CD14-positive monocyte (primary cell): ENCODE results near the gene ARHGAP15. TPM values are rescaled to one million over a fixed set of nuclear protein-coding genes. Genes with fewer than 3 reads are reported as not detected.

Experiments
- DNase-seq, 3 donors: peaks; one replicate each; pipeline ENCODE4 v3.0.0-alpha.2; 2011 to 2022
- H2AFZ ChIP-seq: 2 replicates; pipeline ENCODE4 v1.6.0; 2012; ENCODE audit warnings: mild to moderate bottlenecking, low read depth, low read length, inconsistent platforms; ENCODE audit not compliant: insufficient read depth, poor library complexity, severe bottlenecking
- H3K27ac ChIP-seq, 2 donors: 1 replicate in 1 of 2; 2 replicates in 1 of 2; pipeline ENCODE4 v1.5.1; 2012 to 2013; ENCODE audit warnings: low read length in 2 of 2, control low read depth in 1 of 2, inconsistent platforms in 1 of 2, low read depth in 1 of 2, mild to moderate bottlenecking in 1 of 2
- H3K27me3 ChIP-seq, 2 donors: one replicate each; pipeline versions ENCODE4 v1.6.0 to v1.6.1; 2011 to 2013; ENCODE audit warnings: low read length in 2 of 2; ENCODE audit not compliant: control insufficient read depth in 2 of 2, insufficient read depth in 2 of 2
- H3K36me3 ChIP-seq, 2 donors: replicated peaks in 1 of 2; 1 replicate in 1 of 2; 2 replicates in 1 of 2; pipeline versions ENCODE4 v1.5.1 to v1.6.1; 2012 to 2013; ENCODE audit warnings: low read length in 2 of 2, control low read depth in 1 of 2, inconsistent platforms in 1 of 2, mild to moderate bottlenecking in 1 of 2; ENCODE audit not compliant: insufficient read depth in 2 of 2, control insufficient read depth in 1 of 2
- H3K4me1 ChIP-seq, 2 donors: 1 replicate in 1 of 2; 2 replicates in 1 of 2; pipeline versions ENCODE4 v1.5.1 to v1.6.1; 2012 to 2013; ENCODE audit warnings: low read length in 2 of 2, control low read depth in 1 of 2, inconsistent platforms in 1 of 2, mild to moderate bottlenecking in 1 of 2, moderate library complexity in 1 of 2; ENCODE audit not compliant: insufficient read depth in 2 of 2, control insufficient read depth in 1 of 2
- H3K4me2 ChIP-seq: replicated peaks from 2 replicates; pipeline ENCODE3; 2012; ENCODE audit warnings: low read length, moderate library complexity, mild to moderate bottlenecking; ENCODE audit not compliant: poor library complexity, severe bottlenecking; ENCODE audit errors: extremely low read depth
- H3K4me3 ChIP-seq, 3 experiments: fragments of 200-600 bp in 1 of 3; sonication (generic) in 1 of 3; replicated peaks in 1 of 3; 1 replicate in 2 of 3; 2 replicates in 1 of 3; pipeline ENCODE4 v1.5.1; 2011 to 2013; ENCODE audit warnings: low read length in 3 of 3, mild to moderate bottlenecking in 3 of 3, control low read depth in 2 of 3, low read depth in 2 of 3, inconsistent platforms in 1 of 3, moderate library complexity in 1 of 3
- H3K79me2 ChIP-seq: 2 replicates; pipeline ENCODE4 v1.6.0; 2012; ENCODE audit warnings: mild to moderate bottlenecking, control low read depth, inconsistent platforms, low read length, moderate library complexity; ENCODE audit not compliant: insufficient read depth
- H3K9ac ChIP-seq: 2 replicates; pipeline ENCODE4 v1.6.0; 2017; ENCODE audit warnings: low read length, mild to moderate bottlenecking; ENCODE audit not compliant: insufficient read depth, poor library complexity, severe bottlenecking
- H3K9me3 ChIP-seq, 2 donors: replicated peaks in 1 of 2; 1 replicate in 1 of 2; 2 replicates in 1 of 2; pipeline versions ENCODE4 v1.5.1 to v1.6.1; 2012 to 2013; ENCODE audit warnings: low read length in 2 of 2, control low read depth in 1 of 2; ENCODE audit not compliant: control insufficient read depth in 1 of 2, insufficient read depth in 1 of 2
- H4K20me1 ChIP-seq: 2 replicates; pipeline ENCODE4 v1.6.0; 2012; ENCODE audit warnings: mild to moderate bottlenecking, low read length, control low read depth, moderate library complexity; ENCODE audit not compliant: insufficient read depth
- H3K27ac Mint-ChIP-seq, 7 donors: one replicate each; pipeline ENCODE4 v1.8.0; 2020; ENCODE audit warnings: mild to moderate bottlenecking in 7 of 7, mixed read lengths in 7 of 7, moderate library complexity in 6 of 7, inconsistent platforms in 2 of 7
- H3K27me3 Mint-ChIP-seq, 3 donors: one replicate each; pipeline ENCODE4 v1.8.0; 2021 to 2022; ENCODE audit warnings: low read depth in 3 of 3, mild to moderate bottlenecking in 3 of 3, mixed read lengths in 3 of 3, moderate library complexity in 3 of 3, inconsistent platforms in 1 of 3
- H3K36me3 Mint-ChIP-seq, 2 donors: one replicate each; pipeline ENCODE4 v1.8.0; 2020; ENCODE audit warnings: mixed read lengths in 2 of 2, inconsistent platforms in 1 of 2, mild to moderate bottlenecking in 1 of 2
- H3K4me1 Mint-ChIP-seq: one replicate; pipeline ENCODE4 v1.8.0; 2020; ENCODE audit warnings: mild to moderate bottlenecking, mixed read lengths
- H3K4me3 Mint-ChIP-seq, 2 donors: one replicate each; pipeline ENCODE4 v1.8.0; 2020; ENCODE audit warnings: mild to moderate bottlenecking in 2 of 2, mixed read lengths in 2 of 2, moderate library complexity in 1 of 2
- H3K9me3 Mint-ChIP-seq, 7 donors: one replicate each; pipeline ENCODE4 v1.8.0; 2020 to 2022; ENCODE audit warnings: mixed read lengths in 7 of 7, mild to moderate bottlenecking in 6 of 7, moderate library complexity in 6 of 7, inconsistent platforms in 2 of 7
- CTCF ChIP-seq: fragments of 200-600 bp; IDR thresholded peaks from one replicate; pipeline ENCODE4 v1.8.0; 2022; ENCODE audit warnings: antibody characterized with exemption, mild to moderate bottlenecking
- intact Hi-C, 2 donors: fragments of 100-400 bp; cut with micrococcal nuclease; formaldehyde crosslinking; loops; one replicate each; pipeline versions ENCODE4 v1.15.0 to v1.15.1; 2023
- polyA plus RNA-seq, 3 donors: library from polyadenylated mRNA; depleted of rRNA in 1 of 3; unstranded in 2 of 3; stranded (reverse) in 1 of 3; fragments of 300-500 nt in 2 of 3; fragments of >200 nt in 1 of 3; fragmentation: Illumina TruSeq in 2 of 3; gene quantifications; 1 replicate in 2 of 3; 2 replicates in 1 of 3; pipeline ENCODE4 v1.2.3, GENCODE V29; 2012 to 2021

Gene ARHGAP15
- polyA plus RNA-seq, 3 donors: 35.4 to 50.9 (median 50.7) TPM

- H3K4me1 ChIP-seq: no peaks in the 10 kb centered on the region
- Mint-ChIP-seq H3K27ac (peak overlapping the region in 1 of 7 donors; percentile 74), H3K27me3 (no peaks in the 10 kb centered on the region), H3K9me3 (no peaks in the 10 kb centered on the region), H3K4me1 (no peaks in the 10 kb centered on the region), H3K4me3 (no peak overlapping the region), H3K36me3 (peaks cover 3 to 8% of the 10 kb centered on the region in 2 donors)
- no peak overlapping the region for H3K4me2 ChIP-seq
- H4K20me1 ChIP-seq: no peaks in the 10 kb centered on the region
- no peak overlapping the region for H3K27ac ChIP-seq
- H3K36me3 ChIP-seq: peaks cover 0 to 19% of the 10 kb centered on the region in 2 donors
- H3K27me3 ChIP-seq: no peaks in the 10 kb centered on the region
- H3K9ac ChIP-seq: no peak overlapping the region
- H3K4me3 ChIP-seq: no peak overlapping the region
- H3K79me2 ChIP-seq: no peaks in the 10 kb centered on the region
- no peak for TF ChIP-seq CTCF
- no peaks in the 10 kb centered on the region for H3K9me3 ChIP-seq
- DNase-seq: no peak
- H2AFZ ChIP-seq: no peak overlapping the region
- intact Hi-C loops: no loop called here
These were observed 331.2 kb downstream of the ARHGAP15 start for GRCh38 chr2:143460382-143460781.

GRCh38 chr2:143463719-143464118, 334.5 kb downstream of the ARHGAP15 start:
- Histone ChIP-seq H3K4me1 (no peaks in the 10 kb centered on the region), H3K27me3 (no peaks in the 10 kb centered on the region), H3K9ac (no peak overlapping the region), H3K36me3 (peaks cover 0 to 12% of the 10 kb centered on the region in 2 donors), H4K20me1 (no peaks in the 10 kb centered on the region), H3K27ac (no peak overlapping the region), H3K4me2 (no peak overlapping the region), H3K79me2 (no peaks in the 10 kb centered on the region), H3K4me3 (no peak overlapping the region), H3K9me3 (no peaks in the 10 kb centered on the region), H2AFZ (no peak overlapping the region)
- H3K27me3 Mint-ChIP-seq: no peaks in the 10 kb centered on the region
- peaks cover 3% of the 10 kb centered on the region in 2 donors for H3K36me3 Mint-ChIP-seq
- no peak overlapping the region for H3K27ac Mint-ChIP-seq
- H3K9me3 Mint-ChIP-seq: no peaks in the 10 kb centered on the region
- H3K4me3 Mint-ChIP-seq: no peak overlapping the region
- no peaks in the 10 kb centered on the region for H3K4me1 Mint-ChIP-seq
- intact Hi-C loops: no loop called here
- no peak for TF ChIP-seq CTCF
- no peak for DNase-seq
